Panc1 (cell line): ENCODE measurements around the gene SERINC3.

Source experiments
- CTCF ChIP-seq: fragments of 450-650 bp; IDR thresholded peaks from 2 replicates; pipeline ENCODE4 v1.5.1; 2017; ENCODE audit warnings: mild to moderate bottlenecking
- POLR2AphosphoS5 ChIP-seq: IDR thresholded peaks from 2 replicates; pipeline ENCODE4 v1.6.1; 2012; ENCODE audit warnings: mild to moderate bottlenecking, low read depth, low read length, moderate library complexity
- REST ChIP-seq, 2 experiments: IDR thresholded peaks; 2 replicates each; pipeline ENCODE4 v1.6.1; 2011 to 2012; ENCODE audit warnings: low read depth in 2 of 2, control low read depth in 1 of 2, low read length in 1 of 2, mild to moderate bottlenecking in 1 of 2, moderate library complexity in 1 of 2; ENCODE audit not compliant: insufficient read depth in 1 of 2

GRCh38 chr20:44541992-44542391, 20.1 kb upstream of the SERINC3 start:
- no peak for TF ChIP-seq CTCF
- no peak for TF ChIP-seq POLR2AphosphoS5
- TF ChIP-seq REST (IDR thresholded peaks at IDR 0.05; ENCODE audit: insufficient read depth in 1 of 2, low read depth in 2 of 2, low read length in 1 of 2), result no peak
